DMS53 (cell line): ENCODE results near the gene MCTP1.
"Not testable (repeated sequence)": the region's sequence is repeated elsewhere in the genome, so short reads cannot be mapped to it uniquely, and the experiment has no call there.

Experiments used
- DNase-seq: peaks from one replicate; lab custom pipeline; 2025; lab: John Stamatoyannopoulos, UW

MCTP1 gene

DNA sequence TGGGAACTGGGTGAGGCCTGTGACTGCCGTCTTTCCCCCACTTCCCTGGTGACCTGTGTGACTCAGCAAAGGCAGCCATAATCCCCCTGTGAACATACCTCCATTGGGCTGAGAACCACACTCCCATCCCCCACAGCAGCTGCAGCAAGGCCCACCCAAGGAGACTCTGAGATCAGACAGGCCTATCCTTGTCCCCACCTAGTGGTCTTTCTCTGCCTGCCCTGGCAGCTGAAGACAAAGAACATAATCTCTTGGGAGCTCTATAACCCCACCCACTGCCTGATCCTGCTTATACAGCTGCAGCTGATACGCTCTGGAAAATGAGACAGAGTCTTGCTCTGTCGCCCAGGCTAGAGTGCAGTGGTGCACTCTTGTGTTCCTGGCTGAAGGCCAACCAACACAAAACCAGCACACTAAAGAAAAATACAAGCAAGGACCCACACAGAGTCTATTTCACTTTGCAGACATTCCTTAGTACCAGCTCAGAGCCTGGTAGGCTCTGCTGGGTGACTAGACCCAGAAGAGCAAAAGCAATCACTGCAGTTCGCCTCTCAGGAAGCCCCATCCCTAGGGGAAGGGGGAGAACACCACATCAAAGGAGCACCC is 106.7 kb downstream of the MCTP1 start:
- peak; percentile 67 for DNase-seq

DNA sequence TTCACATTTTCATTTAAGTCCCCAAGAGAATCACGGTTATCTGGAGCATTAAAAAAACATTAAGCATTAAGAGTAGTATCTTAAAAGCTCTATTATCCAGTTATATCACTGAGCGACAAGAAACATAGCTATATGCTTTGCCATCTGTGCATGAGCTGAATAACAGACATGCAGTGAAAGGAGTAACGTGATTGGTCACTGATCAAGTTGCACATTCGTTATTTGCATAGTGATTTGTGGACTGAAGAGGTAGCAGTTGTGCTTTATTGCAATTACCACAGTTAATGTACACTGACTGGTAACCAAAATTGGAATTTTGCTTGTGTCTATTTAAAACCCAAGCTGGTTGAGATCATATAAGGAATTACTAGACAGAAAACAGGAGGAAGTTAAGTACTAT is 107.4 kb downstream of the MCTP1 start:
- peak; percentile 16 for DNase-seq

DNA sequence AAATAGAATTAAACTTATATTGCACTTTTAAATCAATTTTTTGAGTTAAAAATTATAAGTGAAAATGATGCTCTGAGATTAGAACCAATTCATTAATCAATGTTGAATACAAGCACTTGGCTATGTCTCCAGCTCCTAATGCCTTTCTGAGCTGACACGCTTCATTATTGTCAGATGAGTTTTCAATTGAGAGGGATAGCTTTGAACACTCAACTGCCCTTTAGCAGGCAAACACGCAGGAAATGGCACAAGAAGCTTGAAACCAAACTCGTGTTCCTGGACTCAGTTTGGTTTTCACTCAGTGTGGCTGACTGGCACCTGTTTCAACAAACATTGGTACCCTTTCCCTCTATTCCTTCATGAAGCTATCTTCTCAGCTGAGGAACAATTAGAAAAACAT is 109.8 kb downstream of the MCTP1 start:
- DNase-seq, result no peak

DNA sequence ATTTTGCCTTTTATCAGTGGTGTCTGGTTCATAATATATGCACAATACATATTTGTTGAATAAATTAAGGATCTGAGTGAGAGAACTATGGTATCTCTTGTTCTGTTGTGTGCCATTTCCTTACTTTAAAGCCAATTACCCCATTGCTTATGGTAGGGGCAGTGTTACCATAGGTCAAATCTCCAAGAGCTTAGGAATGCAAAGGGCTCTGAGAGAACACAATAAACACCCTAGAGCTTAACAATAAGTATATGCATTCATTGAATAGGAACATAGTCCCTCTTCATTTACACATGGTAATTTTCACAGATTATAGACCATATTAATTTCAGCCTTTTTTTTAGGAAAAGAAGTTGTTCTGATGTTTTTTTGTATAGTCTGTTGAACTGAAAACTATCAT is 112.2 kb downstream of the MCTP1 start:
- DNase-seq, result no peak

DNA sequence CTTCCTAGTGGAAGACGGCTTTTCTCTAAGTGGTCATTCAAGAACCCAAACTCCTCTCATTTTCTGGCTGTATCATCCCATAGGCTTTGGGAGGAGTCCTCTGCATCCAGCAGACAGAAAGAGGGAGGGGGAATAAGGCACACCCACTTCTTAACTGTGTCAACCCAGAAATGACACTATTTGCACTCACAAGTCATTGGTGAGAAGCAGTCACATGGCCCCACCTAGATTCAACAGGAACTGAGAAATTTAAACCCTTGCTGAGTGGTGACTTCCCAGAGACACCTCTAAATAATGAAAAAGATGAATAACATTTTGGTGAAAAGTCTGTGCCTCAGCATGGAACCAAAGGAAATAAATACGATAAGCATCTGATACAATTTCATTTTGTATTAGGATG is 120.0 kb downstream of the MCTP1 start:
- DNase-seq, result peak; percentile 7

DNA sequence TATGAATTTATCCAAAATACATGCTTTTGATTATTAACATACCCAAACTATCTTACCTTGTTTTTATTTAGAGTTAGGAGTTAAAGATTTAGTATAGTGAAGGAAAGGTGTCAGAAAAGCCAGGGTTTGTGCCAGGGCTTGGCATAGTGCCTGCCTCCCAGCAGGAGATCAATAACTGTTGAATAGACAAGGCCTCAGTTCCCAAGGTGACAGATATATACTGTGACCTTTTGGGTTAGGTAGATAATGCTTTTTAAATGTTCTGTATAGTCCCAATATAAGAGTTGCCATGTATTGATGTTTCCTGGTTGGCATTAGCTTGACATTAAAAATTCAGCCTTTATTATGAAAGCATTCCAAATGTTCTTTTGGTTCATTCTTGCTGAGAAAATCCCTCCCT is 121.8 kb downstream of the MCTP1 start:
- DNase-seq, result no peak

DNA sequence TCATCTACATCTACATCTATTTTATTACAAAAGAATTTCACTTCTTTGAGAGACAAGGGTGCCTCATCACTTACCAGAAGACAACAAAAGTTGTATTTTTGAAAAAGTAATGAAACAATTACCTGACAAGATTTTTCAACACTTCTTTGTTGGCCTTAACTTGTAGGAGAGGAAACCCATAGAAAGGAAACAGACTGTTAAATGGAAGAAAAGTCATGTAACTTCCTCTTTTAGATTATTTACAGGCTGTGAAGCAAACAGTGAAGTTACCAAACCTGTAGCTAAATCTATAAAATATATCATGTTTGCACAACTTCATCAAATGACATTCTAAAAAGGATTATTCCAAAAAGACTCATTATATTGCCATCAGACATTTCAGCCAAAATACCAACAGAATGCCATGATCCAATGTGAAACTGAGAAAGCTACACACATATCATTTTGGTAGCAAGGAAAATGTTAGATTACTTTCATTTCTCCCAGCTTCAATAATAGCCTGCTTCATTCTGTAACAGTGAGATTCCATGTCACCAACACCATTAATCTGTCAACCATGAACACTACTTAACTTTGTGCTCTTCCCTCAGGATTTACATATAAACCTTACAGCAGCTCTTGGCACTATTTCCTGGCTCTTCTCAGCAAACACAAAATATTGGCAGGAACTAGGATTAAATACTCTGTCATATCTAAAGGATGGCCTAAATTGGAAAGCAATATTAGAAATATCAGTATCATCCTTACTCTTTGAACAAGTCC is 122.5 kb downstream of the MCTP1 start:
- no peak for DNase-seq

DNA sequence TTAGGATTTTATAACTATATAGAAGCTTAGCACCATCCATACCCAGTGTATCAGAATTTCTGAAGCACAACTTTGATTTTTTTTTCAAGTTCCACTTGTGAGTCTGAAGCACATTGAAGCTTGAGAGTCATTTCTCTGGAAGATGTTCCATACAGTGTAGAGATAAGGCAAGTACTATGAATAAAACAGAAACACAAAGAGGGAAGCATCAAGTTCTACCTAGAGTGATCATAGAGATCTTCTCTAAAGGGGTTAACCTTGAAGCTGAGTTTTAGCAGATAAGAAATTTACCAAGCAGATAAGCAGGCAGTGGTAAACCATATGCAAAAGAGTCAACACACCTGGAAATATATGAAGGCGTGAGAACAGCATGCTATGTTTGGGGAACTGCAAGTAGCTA is 125.3 kb downstream of the MCTP1 start:
- DNase-seq, result no peak

DNA sequence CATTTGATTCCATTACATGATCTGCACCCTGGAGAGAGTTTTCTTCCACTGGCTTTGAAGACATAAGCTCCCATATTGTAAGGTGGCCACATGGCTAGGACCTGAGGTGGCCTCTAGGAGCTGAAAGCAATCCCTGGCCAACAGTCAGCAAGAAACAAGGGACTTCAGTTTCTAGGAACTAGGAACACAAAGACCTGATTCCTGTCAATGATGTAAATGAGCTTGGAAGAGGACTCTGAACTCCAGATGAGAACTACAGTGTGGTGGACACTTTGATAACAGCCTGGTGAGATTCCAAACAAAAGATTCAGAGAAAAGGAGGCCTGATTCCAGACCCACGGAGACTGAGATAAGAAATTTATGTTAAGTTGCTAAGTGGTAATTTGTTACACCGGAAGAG is 129.0 kb downstream of the MCTP1 start:
- no peak for DNase-seq

DNA sequence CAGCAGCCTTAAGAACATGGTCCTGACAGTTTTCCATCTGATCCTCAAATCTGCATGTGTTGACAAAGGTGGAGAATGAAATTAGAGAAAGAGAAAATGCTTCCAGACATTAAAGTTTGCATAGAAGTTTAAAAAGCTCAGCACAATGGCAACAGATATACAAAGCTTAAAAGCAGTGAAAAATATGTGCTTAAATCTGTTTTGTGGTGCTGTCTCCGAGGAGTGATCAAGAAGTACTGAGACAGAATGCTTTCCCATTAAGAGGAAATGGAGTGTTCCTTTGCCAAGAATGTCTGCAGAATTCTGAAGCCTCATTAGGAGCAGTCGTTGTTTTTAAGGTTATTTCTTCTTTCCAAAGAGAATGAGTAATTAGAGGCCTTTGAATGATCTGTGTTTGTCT is 131.4 kb downstream of the MCTP1 start:
- DNase-seq, result no peak

DNA sequence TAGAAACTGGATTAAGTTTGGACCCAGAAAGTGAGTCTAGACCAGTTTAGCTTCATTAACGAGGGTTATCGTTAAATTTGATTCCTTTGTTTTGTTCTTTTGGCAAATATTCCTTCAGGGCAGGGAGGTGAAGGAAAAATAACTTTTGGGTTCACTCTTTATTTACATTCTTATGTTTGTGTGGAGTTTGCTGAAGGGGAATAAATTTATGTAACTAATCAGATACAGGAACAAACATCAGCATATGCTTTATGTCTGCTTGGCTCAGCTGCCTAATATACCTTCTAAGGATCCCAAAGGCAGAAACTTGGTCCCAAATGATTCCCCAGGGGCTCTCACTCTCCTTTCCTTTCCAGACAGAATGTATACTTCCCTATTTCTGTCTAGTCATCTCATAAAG is 132.4 kb downstream of the MCTP1 start:
- no peak for DNase-seq

DNA sequence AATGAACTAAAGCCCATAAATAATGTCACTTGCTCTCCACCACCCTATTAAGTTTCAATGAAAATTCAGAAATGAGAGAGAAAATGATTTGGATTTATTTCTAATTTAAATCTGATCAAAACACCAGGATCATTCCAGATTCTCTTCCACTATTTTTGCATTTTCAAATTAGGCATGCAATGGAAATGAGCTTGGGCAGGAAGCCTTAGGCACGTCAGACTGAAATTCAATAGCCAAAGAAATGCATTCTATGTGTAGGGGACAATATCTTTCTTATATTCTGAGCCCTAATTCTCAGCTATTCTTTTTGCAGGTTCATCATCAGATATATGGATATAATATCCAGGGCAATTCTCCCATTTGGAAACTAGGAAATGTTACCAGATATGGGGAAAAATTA is 132.8 kb downstream of the MCTP1 start:
- DNase-seq, result no peak

DNA sequence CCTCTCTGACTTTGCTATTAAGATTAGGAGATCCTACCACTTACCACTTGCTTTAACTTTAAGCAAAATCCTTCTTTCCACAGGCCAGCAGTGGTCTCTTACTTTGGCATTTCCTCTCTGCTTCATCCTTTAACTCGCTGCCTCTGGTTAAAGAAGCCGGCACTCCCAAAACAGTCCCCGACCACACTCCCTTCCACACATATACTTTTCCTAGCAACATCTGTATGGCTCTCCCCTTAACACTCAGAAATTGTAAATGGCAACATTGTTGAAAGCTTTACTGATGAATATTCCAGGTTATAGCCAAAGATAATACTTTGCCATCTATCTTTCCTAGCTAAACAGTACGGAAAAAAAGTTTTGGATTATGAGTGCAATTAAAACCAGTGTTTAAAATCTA is 133.2 kb downstream of the MCTP1 start:
- no peak for DNase-seq

DNA sequence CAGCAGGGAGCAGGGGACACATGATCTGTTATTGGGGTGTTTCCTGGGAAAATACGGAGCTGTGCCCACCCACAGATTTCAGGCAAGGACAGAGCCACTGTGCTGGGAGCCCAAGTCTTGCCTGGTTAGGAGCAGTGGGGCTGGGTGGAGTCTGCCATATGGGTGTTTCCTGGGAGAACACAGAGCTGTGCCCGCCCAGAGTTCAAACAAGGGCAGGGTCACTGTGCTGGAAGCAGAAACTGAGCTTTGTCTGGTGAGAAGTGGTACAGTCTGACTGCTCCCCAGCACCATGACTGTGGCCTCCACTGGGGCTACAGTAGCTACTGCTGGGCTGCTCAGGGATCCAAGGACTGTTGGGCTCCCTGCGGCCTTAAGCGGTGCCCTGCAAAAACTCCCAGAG is 135.5 kb downstream of the MCTP1 start:
- no peak for DNase-seq

DNA sequence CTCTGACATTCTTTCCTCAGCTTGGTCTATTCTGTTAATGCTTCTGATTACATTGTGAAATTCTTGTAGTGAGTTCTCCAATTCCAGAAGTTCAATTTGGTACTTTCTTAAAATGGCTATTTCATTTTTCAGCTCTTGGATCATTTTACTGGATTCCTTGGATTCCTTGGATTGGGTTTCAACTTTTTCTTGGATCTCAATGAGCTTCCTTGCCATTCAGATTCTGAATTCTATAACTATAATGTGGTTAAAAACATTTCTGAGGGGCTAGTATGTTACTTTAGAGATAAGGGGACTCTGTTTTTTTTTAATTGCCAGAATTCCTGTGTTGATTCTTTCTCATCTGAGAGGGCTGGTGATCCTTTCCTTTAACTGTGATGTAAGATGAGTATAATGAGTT is 136.4 kb downstream of the MCTP1 start:
- no peak for DNase-seq

DNA sequence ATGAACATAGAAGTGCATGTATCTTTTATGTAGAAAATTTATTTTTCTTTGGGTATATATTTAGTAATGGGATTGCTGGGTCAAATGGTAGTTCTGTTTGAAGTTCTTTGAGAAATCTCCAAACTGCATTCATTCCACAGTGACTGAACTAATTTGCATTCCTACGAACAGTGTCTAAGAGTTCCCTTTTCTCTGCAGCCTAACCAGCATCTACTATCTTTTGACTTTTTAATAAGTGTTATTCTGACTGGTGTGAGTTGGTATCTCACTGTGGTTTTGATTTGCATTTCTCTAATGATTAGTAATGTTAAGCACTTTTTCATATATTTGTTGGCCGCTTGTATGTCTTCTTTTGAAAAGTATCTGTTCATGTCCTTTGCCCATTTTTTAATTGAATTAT is 141.0 kb downstream of the MCTP1 start:
- DNase-seq, result not testable (repeated sequence)

DNA sequence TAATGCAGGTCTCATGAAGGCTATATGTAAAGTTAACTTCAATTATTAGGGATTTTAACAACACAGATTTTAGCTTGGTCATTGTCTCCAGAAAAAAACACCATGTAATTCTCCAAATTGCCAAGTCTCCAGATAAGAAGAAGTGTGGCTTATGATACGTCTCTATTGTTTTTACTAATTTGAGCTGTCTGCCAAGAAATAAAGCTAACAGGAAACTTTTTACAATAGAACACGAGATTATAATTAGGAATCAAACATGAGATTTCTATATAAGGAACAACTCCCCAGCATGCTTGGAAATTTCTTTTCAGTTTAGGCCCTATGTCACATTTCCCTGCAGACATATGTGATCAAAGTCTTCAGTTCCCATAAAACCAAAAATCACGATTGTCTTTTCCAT is 142.7 kb downstream of the MCTP1 start:
- DNase-seq, result no peak

DNA sequence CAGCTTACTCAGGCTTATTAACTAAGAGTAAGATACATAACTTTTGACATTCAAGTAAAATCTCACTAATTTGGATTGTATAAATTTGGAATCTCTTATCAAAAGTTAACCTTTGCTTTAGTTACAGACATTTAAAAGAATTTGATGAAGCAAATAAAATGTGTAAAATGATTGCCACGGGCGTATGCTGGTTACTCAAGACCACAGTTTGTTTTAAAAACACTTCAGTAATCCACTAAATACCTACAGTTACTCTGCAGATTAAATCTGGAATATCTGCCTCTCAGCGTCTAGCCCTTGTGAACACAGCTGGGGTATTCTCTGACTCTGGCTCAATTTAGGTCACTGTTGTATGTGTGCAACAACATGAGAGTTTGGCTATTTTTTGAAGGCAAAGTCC is 143.8 kb downstream of the MCTP1 start:
- no peak for DNase-seq

DNA sequence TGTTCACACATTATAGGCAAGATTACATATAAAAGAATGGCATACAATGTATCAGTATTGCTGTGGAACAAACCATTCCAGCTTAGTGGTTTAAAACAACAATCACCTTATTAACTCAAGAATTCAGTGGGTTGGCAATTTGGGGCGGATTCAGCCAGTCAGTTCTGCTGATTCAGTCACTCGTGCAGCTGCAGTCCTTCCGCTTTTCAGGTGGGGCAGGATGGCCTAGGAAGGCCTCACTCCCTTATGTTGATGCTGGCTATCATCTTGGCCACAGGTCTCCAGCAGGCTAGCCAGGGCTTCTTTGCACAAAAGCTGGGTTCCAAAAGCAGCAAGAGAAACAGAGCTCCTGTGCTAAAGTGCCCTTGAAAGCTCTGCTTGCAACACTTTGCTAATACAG is 150.6 kb downstream of the MCTP1 start:
- no peak for DNase-seq

DNA sequence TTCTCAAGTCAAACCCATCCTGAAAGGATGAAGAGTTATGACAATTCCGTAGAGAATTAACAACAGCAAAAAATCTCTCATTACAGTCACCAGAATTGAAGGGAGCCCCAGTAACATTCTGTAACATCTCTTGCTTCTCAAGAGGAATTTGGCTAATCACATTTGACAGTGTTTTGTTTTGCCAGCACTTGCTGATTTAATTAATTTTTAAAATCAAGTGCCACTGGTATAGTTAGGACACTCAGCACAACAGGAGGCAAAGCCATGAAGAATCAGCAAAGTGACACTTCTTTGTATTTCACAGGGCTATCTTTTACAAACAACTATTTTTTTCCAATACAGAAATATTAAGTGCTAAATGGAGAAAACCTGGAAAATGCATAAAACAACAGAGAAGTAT is 152.8 kb downstream of the MCTP1 start:
- DNase-seq, result no peak

DNA sequence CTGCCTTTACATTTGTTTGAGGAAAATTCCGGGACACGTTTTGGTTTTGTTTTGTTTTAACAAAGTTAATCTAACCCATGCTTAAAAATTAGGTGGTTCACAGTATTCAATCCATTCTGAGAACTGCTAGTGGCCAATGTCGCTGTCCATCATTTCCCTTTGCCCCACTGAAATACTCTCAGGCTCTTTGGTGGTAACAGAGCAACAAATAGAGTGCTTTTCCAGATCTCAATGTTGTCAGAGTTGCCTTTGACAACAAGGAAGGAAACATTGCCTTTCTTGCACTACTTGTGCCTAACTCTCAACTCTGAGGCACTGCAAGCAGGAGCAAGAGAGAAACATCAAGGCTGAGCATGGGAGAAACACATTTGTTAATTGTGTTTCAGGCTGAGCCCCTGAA is 154.0 kb downstream of the MCTP1 start:
- DNase-seq, result no peak

DNA sequence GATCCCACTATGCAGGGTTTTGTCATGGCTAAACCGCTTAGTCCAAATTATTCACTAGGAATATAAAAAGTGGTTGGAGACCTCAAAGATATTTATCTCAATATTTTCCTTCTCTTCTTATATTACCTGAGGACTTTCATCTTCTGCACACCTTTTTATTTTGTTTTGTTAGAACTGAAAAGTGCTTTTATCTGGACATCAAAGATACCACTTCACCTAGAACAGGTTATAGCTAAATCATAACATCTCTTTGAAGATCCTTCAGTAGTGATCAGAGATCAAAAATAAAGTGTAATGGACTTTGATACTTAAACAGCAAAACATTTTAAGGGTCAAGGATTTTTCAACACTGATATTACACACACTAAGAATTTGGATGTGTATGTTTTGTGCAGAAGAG is 160.2 kb downstream of the MCTP1 start:
- DNase-seq, result peak; percentile 46

DNA sequence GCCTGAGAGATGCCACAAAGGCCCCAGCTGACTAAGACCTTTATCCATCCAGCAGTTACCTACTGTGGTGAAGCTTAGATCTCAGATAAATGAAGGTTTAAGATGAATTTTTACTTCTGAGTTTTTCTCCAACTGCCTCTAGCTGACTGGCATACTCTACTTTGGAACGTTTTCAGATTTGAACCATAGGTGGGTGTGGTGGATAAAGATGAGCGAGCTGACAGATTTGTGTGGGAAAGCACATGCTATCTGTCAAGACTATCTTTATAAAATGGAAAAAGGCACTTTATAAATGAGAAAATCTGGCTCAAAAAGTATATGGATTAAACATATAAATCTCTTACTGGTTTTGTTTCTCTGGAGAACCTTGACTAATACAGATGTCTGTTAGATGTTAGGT is 160.8 kb downstream of the MCTP1 start:
- no peak for DNase-seq

DNA sequence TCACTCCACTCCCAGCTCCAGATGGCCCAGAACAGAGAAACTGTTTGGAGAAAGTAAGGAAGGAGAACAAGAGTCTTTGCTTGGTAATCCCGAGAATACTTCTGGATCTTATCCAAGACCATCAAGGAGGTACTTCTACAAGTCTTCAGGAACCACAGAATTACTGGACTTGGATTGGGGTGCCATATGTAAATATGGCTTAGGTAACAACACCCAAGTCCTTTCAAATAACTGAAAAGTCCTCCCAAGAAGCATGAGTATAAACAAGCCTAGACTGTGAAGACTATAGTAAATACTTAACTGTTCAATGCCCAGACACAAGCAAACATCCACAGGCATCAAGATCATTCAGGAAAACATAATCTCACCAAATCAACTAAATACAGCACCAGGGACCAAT is 170.0 kb downstream of the MCTP1 start:
- no peak for DNase-seq
